LNCAP (cell line): ENCODE measurements around the gene FSCB.

Experiments
- TF ChIP-seq, protein P1 (sequence below): fragments of 450-650 bp; IDR thresholded peaks from 2 replicates; pipeline ENCODE4 v1.5.1; 2017; ENCODE audit warnings: mild to moderate bottlenecking

FSCB gene

GRCh38 chr14:44461811-44462210 is 45.3 kb downstream of the FSCB start:
- TF ChIP-seq, protein P1, sequence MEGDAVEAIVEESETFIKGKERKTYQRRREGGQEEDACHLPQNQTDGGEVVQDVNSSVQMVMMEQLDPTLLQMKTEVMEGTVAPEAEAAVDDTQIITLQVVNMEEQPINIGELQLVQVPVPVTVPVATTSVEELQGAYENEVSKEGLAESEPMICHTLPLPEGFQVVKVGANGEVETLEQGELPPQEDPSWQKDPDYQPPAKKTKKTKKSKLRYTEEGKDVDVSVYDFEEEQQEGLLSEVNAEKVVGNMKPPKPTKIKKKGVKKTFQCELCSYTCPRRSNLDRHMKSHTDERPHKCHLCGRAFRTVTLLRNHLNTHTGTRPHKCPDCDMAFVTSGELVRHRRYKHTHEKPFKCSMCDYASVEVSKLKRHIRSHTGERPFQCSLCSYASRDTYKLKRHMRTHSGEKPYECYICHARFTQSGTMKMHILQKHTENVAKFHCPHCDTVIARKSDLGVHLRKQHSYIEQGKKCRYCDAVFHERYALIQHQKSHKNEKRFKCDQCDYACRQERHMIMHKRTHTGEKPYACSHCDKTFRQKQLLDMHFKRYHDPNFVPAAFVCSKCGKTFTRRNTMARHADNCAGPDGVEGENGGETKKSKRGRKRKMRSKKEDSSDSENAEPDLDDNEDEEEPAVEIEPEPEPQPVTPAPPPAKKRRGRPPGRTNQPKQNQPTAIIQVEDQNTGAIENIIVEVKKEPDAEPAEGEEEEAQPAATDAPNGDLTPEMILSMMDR: no peak
